Progenitor cell of endocrine pancreas (in vitro differentiated cells): ENCODE data around the gene MGAT5. TPM values are rescaled to one million over a fixed set of nuclear protein-coding genes. Genes with fewer than 3 reads are reported as not detected.

Source experiments
- DNase-seq: peaks from one replicate; pipeline ENCODE4 v3.0.0; 2021; ENCODE audit warnings: low spot score; ENCODE audit not compliant: unreplicated experiment
- H3K27ac Mint-ChIP-seq: 2 replicates; pipeline ENCODE4 v1.8.0; 2021; ENCODE audit warnings: mild to moderate bottlenecking, moderate library complexity, mixed read lengths
- H3K27me3 Mint-ChIP-seq: 2 replicates; pipeline ENCODE4 v1.8.0; 2021; ENCODE audit warnings: mixed read lengths
- H3K36me3 Mint-ChIP-seq: 2 replicates; pipeline ENCODE4 v1.8.0; 2022; ENCODE audit warnings: mixed read lengths; ENCODE audit not compliant: insufficient read depth
- H3K4me1 Mint-ChIP-seq: 2 replicates; pipeline ENCODE4 v1.8.0; 2021; ENCODE audit warnings: low read depth, mixed read lengths
- H3K4me3 Mint-ChIP-seq: 2 replicates; pipeline ENCODE4 v1.8.0; 2021; ENCODE audit warnings: low read depth, mild to moderate bottlenecking, moderate library complexity, mixed read lengths
- H3K9me3 Mint-ChIP-seq: 2 replicates; pipeline ENCODE4 v1.8.0; 2021; ENCODE audit warnings: low read depth, mixed read lengths
- total RNA-seq: library from RNA; stranded (reverse); gene quantifications from 2 replicates; pipeline ENCODE4 v1.2.1, GENCODE V29; 2021
- TF ChIP-seq, protein P1 (sequence below): fragments of 200-600 bp; sonication (generic); IDR thresholded peaks from one replicate; pipeline ENCODE4 v1.5.0; 2021; ENCODE audit warnings: antibody characterized with exemption, mild to moderate bottlenecking; ENCODE audit not compliant: unreplicated experiment

MGAT5 gene
- total RNA-seq, 1 donor from 2014 or later: 110 TPM

DNA sequence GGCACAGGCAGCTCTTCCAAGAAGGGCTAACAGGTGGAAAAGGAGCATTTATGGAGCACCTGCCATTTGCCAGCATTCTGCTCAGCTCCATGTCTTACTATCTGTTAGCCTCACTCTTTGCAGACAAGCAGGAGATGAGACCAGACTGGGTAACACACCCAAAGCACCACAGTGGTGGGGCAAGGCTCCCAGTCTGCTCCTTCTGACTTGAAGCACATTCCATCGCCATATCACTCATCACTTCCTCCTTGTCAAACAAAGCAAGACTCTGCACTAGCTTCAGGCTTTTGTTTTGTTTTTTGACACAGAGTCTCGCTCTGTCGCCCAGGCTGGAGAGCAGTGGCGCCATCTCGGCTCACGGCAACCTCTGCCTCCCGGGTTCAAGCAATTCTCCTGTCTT, 182.8 kb downstream of the MGAT5 start:
- no peaks in the 10 kb centered on the region for H3K9me3 Mint-ChIP-seq
- no peaks in the 10 kb centered on the region for H3K27me3 Mint-ChIP-seq
- peaks cover 36% of the 10 kb centered on the region for H3K4me1 Mint-ChIP-seq
- peaks cover 49% of the 10 kb centered on the region for H3K36me3 Mint-ChIP-seq
- H3K27ac Mint-ChIP-seq: no peak overlapping the region
- H3K4me3 Mint-ChIP-seq: no peak overlapping the region
- TF ChIP-seq, protein P1, sequence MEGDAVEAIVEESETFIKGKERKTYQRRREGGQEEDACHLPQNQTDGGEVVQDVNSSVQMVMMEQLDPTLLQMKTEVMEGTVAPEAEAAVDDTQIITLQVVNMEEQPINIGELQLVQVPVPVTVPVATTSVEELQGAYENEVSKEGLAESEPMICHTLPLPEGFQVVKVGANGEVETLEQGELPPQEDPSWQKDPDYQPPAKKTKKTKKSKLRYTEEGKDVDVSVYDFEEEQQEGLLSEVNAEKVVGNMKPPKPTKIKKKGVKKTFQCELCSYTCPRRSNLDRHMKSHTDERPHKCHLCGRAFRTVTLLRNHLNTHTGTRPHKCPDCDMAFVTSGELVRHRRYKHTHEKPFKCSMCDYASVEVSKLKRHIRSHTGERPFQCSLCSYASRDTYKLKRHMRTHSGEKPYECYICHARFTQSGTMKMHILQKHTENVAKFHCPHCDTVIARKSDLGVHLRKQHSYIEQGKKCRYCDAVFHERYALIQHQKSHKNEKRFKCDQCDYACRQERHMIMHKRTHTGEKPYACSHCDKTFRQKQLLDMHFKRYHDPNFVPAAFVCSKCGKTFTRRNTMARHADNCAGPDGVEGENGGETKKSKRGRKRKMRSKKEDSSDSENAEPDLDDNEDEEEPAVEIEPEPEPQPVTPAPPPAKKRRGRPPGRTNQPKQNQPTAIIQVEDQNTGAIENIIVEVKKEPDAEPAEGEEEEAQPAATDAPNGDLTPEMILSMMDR: no peak
- DNase-seq: no peak

DNA sequence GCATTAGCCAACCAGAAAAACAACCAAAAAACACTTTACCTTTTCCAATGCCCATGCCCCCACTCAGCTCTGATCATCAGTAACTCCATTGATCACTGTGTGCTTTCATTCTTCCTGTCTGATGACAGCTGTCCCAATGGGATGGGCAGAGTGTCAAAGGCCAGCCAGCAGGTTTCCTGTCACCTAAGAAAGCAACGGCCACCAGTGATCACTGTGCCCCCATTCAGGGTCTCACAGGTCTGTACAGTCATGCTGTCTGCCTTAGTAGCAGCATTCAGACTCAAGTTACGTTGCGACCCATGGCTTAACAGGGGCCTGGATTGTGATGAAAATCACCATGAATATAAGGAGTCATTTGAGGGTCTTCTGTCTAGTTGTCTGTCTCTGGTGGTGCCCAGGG, 184.5 kb downstream of the MGAT5 start:
- no peaks in the 10 kb centered on the region for H3K9me3 Mint-ChIP-seq
- DNase-seq: no peak
- H3K36me3 Mint-ChIP-seq: peaks cover 51% of the 10 kb centered on the region
- peak overlapping the region; percentile 60 for H3K27ac Mint-ChIP-seq
- TF ChIP-seq, protein P1: no peak
- peaks cover 20% of the 10 kb centered on the region for H3K4me1 Mint-ChIP-seq
- no peaks in the 10 kb centered on the region for H3K27me3 Mint-ChIP-seq
- no peak overlapping the region for H3K4me3 Mint-ChIP-seq

DNA sequence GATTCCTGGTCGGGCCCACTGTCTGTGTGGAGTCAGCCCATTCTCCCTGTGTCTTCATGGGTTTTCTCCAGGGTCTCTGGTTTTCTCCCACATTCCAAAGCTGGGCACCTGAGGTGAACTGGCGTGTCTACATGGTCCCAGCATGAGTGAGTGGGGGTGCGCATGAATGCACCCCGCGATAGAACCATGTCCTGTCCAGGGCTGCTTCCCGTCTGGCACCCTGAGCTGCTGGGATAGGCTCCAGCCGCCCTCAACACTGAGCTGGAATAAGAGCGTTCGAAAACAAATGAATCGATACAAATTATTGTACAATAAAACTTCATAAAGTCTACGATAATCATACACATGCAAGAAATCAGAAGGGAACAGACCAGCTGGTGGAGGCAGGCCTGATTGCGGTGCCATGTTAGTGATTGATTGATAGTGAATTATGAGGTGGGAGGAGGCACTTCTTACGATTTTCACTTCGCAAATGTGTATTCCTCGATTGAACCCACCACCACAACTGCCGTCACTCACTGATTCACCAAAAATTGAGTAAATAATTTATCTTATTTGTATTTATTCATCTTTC, 186.6 kb downstream of the MGAT5 start:
- Mint-ChIP-seq H3K27ac (no peak overlapping the region), H3K36me3 (peaks cover 38% of the 10 kb centered on the region), H3K9me3 (no peaks in the 10 kb centered on the region), H3K4me1 (peaks cover 8% of the 10 kb centered on the region), H3K27me3 (no peaks in the 10 kb centered on the region), H3K4me3 (no peak overlapping the region)
- DNase-seq: no peak
- TF ChIP-seq, protein P1: no peak

DNA sequence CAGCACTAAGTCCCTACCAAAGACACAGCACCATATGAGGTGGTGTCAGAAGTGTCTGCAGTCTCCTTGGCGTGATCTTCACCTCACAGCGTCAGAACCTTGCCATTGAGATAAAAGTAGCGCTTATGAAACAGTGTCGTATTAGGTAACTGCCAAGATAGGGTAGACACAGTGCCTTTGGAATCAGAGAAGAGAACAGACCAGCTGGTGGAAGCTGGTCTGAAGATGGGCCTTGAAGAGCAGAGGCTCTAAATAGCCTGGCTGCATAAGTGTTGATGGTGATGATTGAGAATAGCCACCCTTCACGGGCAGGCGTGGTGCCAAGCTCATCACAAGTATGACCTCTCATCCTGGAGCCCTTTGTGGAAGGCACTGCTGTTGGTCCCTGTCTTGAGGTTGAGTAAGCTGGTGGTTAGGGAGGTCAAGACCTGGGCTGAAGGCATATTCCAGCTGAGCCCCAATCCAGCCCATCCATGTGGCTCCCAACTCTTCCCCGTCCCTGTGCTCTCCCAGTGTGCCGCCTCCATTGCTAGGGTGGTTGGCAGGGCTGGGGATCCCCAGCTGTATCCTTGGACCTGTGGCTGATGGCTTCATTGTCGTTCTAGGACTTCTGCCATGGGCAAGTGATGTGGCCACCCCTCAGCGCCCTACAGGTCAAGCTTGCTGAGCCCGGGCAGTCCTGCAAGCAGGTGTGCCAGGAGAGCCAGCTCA, 187.4 kb downstream of the MGAT5 start:
- DNase-seq: no peak
- Mint-ChIP-seq H3K4me3 (no peak overlapping the region), H3K36me3 (peaks cover 31% of the 10 kb centered on the region), H3K9me3 (no peaks in the 10 kb centered on the region), H3K27ac (peak overlapping the region; percentile 76), H3K27me3 (no peaks in the 10 kb centered on the region), H3K4me1 (peaks cover 13% of the 10 kb centered on the region)
- TF ChIP-seq, protein P1: no peak

DNA sequence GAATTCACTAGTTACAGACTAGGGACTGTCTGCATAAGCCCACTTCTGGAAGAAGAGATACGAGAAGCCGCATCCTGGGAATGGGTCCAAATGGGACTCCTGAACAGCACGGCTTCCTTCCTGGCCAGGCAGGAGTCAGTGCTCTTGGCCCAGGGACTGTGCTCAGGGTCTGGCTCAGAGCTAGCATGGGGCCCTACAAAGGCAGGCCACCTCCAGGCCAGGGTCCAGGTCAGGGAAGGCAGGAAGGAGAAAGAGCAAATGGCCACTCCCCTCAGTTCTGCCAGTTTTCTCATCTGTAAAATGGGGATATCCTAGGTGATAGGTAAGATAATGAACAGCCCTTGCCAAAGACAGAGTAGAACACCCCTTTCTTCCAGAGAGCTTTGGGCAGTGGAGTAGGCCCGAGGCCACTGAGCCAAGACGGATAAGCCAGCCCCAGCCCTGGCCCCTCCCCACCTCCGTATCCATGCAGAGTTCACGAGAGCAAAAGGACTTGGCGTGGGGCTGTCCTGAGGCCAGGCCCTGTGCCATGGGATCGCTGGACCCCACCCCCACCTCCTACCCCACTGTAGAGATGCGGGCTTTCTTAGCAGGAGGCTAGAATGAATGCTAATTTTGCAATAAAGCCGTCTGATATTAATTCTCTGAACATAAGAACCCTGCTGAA, 190.1 kb downstream of the MGAT5 start:
- DNase-seq: no peak
- Mint-ChIP-seq H3K27ac (no peak overlapping the region), H3K36me3 (peaks cover 26% of the 10 kb centered on the region), H3K4me1 (peaks cover 28% of the 10 kb centered on the region), H3K4me3 (no peak overlapping the region), H3K9me3 (no peaks in the 10 kb centered on the region), H3K27me3 (no peaks in the 10 kb centered on the region)
- TF ChIP-seq, protein P1: no peak
